Measurements from ENCODE around the gene CALN1.
"Not testable (repeated sequence)": the region's sequence is repeated elsewhere in the genome, so short reads cannot be mapped to it uniquely, and the experiment has no call there.

Gene CALN1

GRCh38 chr7:72408966-72409637 lies 3.0 kb downstream of the CALN1 start:
- DNase-seq, result no peak

GRCh38 chr7:72406820-72407403 lies 5.2 kb downstream of the CALN1 start:
- no peak for DNase-seq

DNA sequence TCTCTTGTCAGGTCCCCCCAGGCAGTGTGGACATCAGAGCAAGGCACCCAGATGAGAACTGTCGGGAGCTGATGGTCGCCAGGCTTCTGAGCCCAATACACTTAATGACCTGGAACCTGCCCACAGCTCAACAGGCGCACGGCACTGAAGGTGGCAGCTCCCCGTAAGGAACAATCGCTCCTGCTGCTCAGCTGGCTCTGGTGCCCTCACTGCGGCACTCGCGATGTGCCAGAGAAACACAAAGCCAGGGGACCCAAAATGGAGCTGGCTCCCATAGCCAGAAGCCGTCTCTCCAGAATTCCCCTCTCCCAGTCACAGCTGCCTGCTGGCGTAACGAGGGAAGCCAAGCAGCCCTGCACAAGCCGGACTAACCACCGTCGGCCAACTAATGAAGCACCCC lies 6.3 kb downstream of the CALN1 start:
- DNase-seq, result no peak

GRCh38 chr7:72405418-72405817 lies 6.7 kb downstream of the CALN1 start:
- no peak for DNase-seq

- DNase-seq, result no peak
These were observed 7.4 kb downstream of the CALN1 start for GRCh38 chr7:72404743-72405142.

DNA sequence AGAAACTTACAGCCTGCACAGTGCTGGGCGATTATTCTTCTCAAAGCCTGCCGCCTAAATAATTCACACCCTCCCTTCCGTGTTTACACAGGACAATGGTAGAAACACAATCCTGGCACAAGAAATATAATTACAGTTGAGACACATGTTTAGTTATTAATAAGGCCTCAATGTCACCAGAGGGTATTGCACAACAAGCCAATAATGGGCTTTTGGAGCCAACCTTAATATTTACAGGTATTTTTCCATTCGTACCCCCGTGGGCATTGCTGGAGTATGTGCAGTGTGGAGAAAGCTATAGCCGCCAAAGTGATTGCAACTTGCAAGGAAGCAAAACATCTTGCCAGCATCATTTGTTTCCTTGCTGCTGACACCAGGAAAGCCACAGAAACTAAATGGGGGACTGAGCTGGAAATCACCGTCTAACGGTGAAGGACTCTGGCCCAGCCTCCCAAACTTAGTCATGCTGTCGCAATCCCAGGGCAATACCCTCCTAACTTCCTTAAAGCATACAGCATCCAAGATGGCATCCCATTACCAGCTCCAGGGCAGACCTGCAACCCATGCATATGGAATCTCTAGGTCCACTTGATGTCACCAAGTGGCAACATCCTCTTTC lies 8.6 kb downstream of the CALN1 start:
- DNase-seq, result no peak

GRCh38 chr7:72394016-72394415 lies 18.1 kb downstream of the CALN1 start:
- no peak for DNase-seq

GRCh38 chr7:72391821-72392377 lies 20.2 kb downstream of the CALN1 start:
- no peak for DNase-seq

DNA sequence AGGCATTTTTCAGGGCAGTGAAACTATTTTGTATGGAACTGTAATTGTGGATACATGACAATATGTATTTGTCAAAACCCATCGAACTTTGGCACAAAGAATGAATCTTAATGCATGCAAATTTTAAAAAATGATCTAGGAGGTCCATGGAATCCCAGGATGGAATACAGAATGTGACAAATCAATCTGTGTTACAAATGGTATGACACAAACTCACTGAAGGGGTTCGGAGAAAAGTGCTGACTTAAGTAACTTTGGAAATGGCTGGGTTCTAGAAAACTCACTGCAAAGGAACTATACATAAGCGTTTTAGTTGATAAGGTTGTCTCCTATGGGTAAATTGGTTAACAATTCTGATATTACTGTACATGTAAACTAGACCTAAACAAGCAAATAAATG lies 26.0 kb downstream of the CALN1 start:
- no peak for DNase-seq

DNA sequence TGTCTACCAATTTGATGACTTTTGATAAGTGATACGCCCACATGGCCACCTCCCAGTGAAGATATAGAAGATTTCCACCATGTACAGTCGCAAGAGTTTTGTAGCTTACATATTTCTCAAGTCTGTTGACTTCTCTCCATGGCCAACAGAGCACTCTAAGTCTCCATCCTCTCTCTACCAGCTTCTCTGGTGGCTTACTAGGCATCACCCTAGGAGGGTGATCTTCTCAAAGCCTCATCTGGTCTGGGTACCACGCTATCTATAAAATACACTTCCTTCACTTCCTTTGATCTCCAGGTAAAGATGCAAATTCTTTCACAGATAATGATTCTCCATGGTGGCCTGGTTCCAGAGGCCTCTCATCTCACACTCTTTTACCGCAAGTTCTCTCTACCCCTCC lies 49.9 kb downstream of the CALN1 start:
- no peak for DNase-seq

- DNase-seq, result no peak
These were observed 66.9 kb downstream of the CALN1 start for GRCh38 chr7:72345208-72345727.

DNA sequence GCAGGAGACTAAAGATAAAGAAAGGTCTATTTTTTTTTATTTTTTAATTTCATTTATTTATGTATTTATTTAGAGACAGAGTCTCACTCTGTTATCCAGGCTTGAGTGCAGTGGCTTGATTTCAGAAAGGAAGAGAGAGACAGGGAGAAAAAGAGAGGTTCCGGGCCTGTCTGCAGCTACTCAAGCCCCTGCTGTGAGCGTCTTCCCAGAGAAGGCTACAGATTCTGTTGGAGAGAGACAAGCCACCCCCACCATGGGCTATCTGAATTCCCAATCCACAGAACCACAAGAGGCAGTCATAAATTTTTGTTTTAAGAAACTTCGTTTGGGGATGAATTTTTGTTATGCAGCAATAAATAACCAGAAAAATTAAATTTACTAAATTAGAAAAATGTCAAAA lies 68.1 kb downstream of the CALN1 start:
- DNase-seq, result no peak

DNA sequence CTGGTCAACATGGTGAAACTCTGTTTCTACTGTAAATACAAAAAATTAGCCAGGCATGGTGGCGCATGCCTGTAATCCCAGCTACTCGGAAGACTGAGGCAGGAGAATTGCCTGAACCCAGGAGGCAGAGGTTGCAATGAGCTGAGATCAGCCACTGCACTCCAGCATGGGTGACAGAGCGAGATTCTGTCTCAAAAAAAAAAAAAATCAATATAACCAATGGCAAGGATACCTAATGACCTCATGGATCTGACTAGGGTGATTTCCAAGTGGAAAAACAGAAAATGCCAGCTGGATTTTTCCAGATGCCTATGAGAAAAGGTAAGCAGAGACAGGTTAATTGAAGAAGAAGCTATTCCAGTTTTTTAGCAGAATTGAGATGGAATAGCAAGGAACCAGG lies 68.8 kb downstream of the CALN1 start:
- not testable (repeated sequence) for DNase-seq

GRCh38 chr7:72337390-72338167 lies 74.6 kb downstream of the CALN1 start:
- DNase-seq, result no peak

DNA sequence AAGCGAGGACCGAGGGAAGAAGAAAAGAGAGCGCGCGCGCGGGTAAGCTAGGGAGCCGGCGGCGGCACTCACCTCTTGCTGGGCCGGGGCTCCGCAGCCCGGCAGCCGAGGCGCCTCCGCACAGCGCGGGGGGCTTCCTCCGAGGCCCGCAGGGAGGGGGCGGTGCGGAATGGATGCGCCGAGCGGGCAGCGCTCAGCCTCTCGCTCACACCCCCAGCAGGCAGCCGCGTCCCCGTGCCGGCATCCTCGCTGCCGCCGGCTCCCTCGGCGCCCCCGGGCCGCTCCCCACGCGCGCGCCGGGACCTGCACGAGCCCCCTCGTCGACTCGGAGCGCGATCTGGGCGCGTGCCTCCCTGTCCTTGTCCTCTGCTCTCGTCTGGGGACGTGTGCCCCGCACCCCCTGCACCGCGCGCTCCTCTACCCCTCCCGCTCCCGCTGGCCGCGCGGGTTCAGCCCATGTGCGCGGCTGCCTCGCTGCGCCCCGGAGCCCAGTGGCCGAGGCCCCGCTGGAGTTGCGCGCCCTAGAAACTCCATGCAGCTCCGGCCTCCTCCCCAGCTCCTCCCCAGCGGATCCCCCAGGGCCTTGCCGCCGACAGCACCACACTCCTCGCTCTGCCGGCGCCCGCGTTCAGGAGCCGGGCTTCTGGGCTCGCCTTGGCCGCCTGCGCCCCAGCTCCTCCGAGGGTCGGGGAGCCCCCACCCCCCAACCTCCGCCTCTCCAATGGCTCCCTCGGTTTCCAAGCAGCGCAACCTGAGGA lies 75.3 kb downstream of the CALN1 start:
- no peak for DNase-seq

DNA sequence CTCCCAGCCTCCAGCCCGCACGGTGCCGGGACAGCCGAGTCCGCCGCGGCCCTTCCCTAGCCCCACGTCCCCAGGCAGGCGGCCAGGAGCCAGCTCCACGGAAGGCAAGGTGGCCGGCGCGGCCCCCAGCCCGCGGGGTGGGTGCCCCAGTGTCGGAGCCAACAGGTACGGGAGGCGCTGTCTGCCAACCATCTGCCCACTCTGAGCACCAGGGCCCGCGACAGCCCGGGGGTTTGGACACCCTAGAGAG lies 75.8 kb downstream of the CALN1 start:
- DNase-seq, result no peak

- no peak for DNase-seq
These were observed 76.4 kb downstream of the CALN1 start for GRCh38 chr7:72335561-72336381.

DNA sequence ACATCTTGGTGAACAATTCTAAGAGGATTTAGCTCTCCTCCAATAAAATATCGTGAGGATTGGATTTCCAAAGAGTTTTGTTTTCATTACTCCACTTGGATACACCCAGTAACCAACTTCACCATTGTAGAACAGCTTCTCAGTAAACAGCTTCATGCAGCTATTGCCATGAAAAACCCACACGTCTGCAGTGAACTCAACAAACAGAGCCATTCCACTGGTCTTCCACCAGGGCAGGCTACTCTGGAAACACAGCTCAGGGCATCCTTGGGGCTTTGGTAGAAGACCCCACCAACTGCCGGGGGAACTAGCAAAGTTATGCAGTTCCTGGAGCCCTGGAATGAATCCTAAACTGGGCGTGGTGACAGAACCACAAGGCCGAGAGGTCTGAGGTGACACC lies 77.4 kb downstream of the CALN1 start:
- no peak for DNase-seq

- no peak for DNase-seq
These were observed 78.1 kb downstream of the CALN1 start for GRCh38 chr7:72334066-72334465.

DNA sequence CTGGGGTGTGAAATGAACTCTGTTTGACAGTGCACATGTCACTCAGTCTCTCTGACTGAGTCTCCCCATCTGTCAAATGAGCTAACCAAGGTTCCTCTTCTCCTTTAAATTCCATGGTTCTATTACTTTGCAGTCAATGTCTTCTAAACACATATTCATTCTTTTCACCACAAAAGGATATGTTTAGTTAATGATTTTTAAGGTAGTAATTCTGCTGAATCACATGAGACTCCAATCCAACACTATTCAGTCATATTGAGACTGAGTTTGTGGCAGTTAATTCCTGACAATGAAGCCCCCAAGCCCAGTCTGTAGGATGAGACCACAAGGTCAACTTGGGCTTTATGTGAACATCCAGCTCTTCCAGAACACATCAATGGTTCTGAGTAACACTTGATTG lies 85.3 kb downstream of the CALN1 start:
- DNase-seq, result no peak

DNA sequence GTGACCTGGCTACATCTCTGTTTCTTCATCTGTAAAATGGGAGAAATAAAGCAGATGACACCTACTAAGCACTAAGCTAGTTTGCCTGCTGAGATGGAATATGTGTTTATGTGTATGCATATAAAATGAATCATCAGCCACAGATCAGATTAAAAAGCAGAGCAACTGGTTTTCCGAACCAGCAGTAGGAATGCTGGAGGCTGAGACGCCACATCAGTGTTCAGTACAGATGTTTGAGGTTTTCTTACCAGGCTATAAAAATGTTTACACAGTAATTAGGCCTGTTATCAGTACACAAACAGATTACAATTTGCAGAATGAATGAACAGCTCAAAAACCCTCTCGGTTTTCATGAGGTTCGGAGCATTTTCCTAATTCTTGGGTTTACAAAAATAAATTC lies 85.8 kb downstream of the CALN1 start:
- DNase-seq, result no peak

DNA sequence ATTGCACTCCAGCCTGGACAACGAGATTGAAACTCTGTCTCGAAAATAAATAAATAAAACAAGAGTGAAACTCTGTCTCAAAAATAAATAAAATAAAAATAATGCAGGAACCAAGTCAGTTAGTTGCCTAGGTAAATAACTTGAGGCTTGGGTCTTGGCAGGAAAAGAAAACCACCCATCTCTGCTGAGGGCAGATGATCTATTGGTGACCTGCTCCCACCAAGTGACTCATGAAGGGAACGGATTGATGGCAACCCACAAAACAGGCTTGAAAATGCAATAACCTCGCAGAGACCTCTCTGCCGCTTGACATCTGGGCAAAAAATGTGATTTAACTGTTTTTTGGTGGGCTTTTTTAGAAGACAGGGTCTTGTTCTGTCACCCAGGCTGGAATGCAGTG lies 86.6 kb downstream of the CALN1 start:
- DNase-seq, result no peak

Measured in kidney glomerular epithelial cell (primary cell).